RWPE2 (cell line): ENCODE results near the gene EPM2A.
A peak's percentile ranks its signal among the peaks of the same experiment; 100 is the strongest.

Source experiments
- ATAC-seq: fragments of 200-7000 bp; cut with Tn5 transposase; 3 replicates; pipeline ENCODE4 v1.9.1; 2021; ENCODE audit warnings: low read depth
- DNase-seq: peaks from one replicate; pipeline ENCODE4 v3.0.0-alpha.2; 2020; ENCODE audit warnings: low spot score
- H3K27ac ChIP-seq: fragments of 450-650 bp; 2 replicates; pipeline ENCODE4 v1.5.1; 2017; ENCODE audit warnings: mild to moderate bottlenecking; ENCODE audit not compliant: poor library complexity, severe bottlenecking
- H3K27me3 ChIP-seq: fragments of 250-450 bp; sonication (Bioruptor Pico); 2 replicates; pipeline ENCODE4 v1.5.1; 2021; ENCODE audit warnings: mild to moderate bottlenecking, moderate library complexity; ENCODE audit not compliant: insufficient read depth, poor library complexity, severe bottlenecking
- H3K36me3 ChIP-seq: fragments of 250-450 bp; sonication (Bioruptor Pico); 2 replicates; pipeline ENCODE4 v1.5.1; 2020; ENCODE audit warnings: low read depth, mild to moderate bottlenecking, moderate library complexity
- H3K4me1 ChIP-seq: fragments of 250-450 bp; sonication (Bioruptor Pico); 2 replicates; pipeline ENCODE4 v1.5.1; 2021; ENCODE audit warnings: mild to moderate bottlenecking, moderate library complexity; ENCODE audit not compliant: insufficient read depth, poor library complexity, severe bottlenecking
- H3K4me3 ChIP-seq: fragments of 250-450 bp; sonication (Bioruptor Pico); 2 replicates; pipeline ENCODE4 v1.5.1; 2021; ENCODE audit warnings: mild to moderate bottlenecking, moderate library complexity; ENCODE audit not compliant: severe bottlenecking
- H3K9me3 ChIP-seq: fragments of 250-450 bp; sonication (Bioruptor Pico); 2 replicates; pipeline ENCODE4 v1.5.1; 2021; ENCODE audit warnings: mild to moderate bottlenecking, moderate library complexity; ENCODE audit not compliant: severe bottlenecking
- TF ChIP-seq, protein P1 (sequence below): fragments of 450-650 bp; IDR thresholded peaks from one replicate; pipeline ENCODE4 v1.5.1; 2017; ENCODE audit warnings: mild to moderate bottlenecking, moderate library complexity; ENCODE audit not compliant: poor library complexity, severe bottlenecking

Gene EPM2A

DNA sequence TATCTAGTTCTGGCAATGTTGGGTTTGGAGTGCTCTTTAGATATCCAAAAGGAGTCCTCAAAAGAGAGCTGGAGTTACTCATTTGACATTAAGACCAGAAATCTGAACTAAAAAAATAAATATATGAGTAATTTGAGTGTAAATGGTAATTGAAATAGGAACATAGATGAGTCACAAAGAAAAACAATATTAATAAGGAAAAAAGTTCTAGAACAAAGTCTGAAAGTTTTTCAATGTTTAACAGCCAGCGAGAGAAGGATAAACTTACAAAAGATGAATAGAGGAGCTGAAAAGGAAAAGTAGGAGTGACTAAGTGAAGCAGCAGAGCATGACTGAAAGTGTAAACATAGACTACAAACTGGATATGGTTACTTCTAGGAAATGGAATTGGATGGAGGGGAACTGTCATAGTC lies 46.8 kb downstream of the EPM2A start:
- TF ChIP-seq, protein P1, sequence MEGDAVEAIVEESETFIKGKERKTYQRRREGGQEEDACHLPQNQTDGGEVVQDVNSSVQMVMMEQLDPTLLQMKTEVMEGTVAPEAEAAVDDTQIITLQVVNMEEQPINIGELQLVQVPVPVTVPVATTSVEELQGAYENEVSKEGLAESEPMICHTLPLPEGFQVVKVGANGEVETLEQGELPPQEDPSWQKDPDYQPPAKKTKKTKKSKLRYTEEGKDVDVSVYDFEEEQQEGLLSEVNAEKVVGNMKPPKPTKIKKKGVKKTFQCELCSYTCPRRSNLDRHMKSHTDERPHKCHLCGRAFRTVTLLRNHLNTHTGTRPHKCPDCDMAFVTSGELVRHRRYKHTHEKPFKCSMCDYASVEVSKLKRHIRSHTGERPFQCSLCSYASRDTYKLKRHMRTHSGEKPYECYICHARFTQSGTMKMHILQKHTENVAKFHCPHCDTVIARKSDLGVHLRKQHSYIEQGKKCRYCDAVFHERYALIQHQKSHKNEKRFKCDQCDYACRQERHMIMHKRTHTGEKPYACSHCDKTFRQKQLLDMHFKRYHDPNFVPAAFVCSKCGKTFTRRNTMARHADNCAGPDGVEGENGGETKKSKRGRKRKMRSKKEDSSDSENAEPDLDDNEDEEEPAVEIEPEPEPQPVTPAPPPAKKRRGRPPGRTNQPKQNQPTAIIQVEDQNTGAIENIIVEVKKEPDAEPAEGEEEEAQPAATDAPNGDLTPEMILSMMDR: no peak
- H3K27ac ChIP-seq: peak overlapping the region; percentile 36
- H3K9me3 ChIP-seq: no peaks in the 10 kb centered on the region
- peaks cover 10% of the 10 kb centered on the region for H3K4me1 ChIP-seq
- no peaks in the 10 kb centered on the region for H3K36me3 ChIP-seq
- DNase-seq (no peak), ATAC-seq (peak; percentile 73)
- H3K4me3 ChIP-seq: no peak overlapping the region
- H3K27me3 ChIP-seq: no peaks in the 10 kb centered on the region

DNA sequence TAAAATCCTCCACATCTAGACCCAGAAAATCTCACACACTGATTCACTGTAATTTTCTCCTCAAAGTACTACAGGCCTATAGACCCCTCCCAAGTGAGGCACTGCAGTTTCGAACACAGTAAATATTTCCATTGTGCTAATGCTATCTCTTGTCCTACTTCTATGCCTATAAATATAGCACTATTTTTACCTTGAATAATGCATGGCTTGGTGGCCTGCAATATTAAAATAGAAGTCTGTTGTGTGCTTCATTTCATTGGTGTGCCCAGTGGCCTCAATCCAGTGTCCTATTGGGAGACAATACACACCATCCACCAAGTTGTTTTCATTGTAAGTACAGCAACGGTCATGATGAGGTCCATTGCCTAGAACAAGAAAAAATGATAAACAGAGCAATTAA lies 49.4 kb downstream of the EPM2A start:
- no peak for DNase-seq
- Histone ChIP-seq H3K4me3 (no peak overlapping the region), H3K4me1 (peaks cover 10% of the 10 kb centered on the region), H3K27ac (no peak overlapping the region), H3K36me3 (no peaks in the 10 kb centered on the region), H3K9me3 (no peaks in the 10 kb centered on the region), H3K27me3 (no peaks in the 10 kb centered on the region)
- no peak for ATAC-seq
- TF ChIP-seq, protein P1: no peak

DNA sequence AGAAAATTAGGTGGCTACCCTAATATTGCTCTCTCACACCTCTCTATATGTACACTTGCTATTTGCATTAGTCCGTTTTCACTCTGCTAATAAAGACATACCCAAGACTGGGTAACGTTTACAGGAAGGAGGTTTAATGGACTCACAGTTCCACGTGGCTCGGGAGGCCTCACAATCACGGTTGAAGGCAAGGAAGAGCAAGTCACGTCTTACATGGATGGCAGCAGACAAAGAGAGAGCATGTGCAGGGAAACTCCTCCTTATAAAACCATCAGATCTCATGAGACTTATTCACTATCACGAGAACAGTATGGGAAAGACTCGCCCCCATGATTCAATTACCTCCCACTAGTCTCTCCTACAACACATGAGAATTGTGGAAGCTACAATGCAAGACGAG lies 53.4 kb downstream of the EPM2A start:
- no peaks in the 10 kb centered on the region for H3K4me1 ChIP-seq
- DNase-seq (no peak), ATAC-seq (no peak)
- TF ChIP-seq, protein P1: no peak
- no peaks in the 10 kb centered on the region for H3K9me3 ChIP-seq
- no peaks in the 10 kb centered on the region for H3K27me3 ChIP-seq
- H3K27ac ChIP-seq: no peak overlapping the region
- no peak overlapping the region for H3K4me3 ChIP-seq
- H3K36me3 ChIP-seq: no peaks in the 10 kb centered on the region

DNA sequence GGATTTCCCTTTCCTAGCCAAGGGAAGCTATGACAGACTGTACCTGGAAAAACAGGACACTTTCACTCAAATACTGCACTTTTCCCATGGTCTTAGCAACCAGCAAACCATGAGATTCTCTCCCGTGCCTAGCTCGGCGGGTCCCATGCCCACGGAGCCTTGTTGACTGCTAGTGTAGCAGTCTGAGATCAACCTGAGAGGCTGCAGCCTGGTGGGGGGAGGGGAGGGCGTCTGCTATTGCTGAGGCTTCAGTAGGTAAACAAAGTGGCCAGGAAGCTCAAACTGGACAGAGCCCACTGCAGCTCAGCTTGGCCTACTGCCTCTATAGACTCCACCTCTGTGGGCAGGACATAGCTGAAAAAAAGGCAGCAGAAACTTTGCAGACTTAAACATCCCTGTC lies 61.8 kb downstream of the EPM2A start:
- H3K27ac ChIP-seq: no peak overlapping the region
- no peaks in the 10 kb centered on the region for H3K27me3 ChIP-seq
- no peak overlapping the region for H3K4me3 ChIP-seq
- H3K4me1 ChIP-seq: peaks cover 7% of the 10 kb centered on the region
- no peak for DNase-seq
- no peaks in the 10 kb centered on the region for H3K9me3 ChIP-seq
- TF ChIP-seq, protein P1: no peak
- no peak for ATAC-seq
- no peaks in the 10 kb centered on the region for H3K36me3 ChIP-seq

DNA sequence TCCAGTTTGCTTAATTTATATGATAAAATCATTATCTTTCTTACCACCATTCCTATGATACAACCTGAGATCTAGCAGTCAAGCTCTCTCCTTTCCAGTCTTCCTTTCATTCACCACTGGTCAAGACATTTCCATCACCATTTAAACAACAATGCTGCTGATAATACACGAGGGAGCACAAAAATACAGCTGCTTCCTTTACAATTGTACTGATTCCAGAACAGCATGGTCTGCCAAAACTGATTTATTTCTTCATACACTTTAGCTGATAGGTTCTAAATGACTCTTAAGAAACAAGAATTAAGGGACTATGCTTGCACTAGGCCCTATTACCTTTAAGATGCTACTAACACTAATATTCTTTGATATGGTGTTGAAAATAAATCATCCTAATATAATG lies 65.0 kb downstream of the EPM2A start:
- H3K27ac ChIP-seq: peak overlapping the region; percentile 39
- H3K27me3 ChIP-seq: no peaks in the 10 kb centered on the region
- no peaks in the 10 kb centered on the region for H3K9me3 ChIP-seq
- ATAC-seq (no peak), DNase-seq (no peak)
- H3K4me1 ChIP-seq: peaks cover 7% of the 10 kb centered on the region
- no peak overlapping the region for H3K4me3 ChIP-seq
- no peaks in the 10 kb centered on the region for H3K36me3 ChIP-seq
- TF ChIP-seq, protein P1: no peak
